HepG2 (cell line): Measurements from ENCODE around the gene VPS25. TPM values are rescaled to one million over a fixed set of nuclear protein-coding genes. Genes with fewer than 3 reads are reported as not detected.
A peak's percentile ranks its signal among the peaks of the same experiment; 100 is the strongest.

ENCODE experiments used
- AFF4 ChIP-seq: sonication (generic); formaldehyde crosslinking; IDR thresholded peaks from 2 replicates; pipeline ENCODE4 v1.4.0; 2020; ENCODE audit warnings: missing genetic modification reagents
- CBX5 ChIP-seq: sonication (generic); formaldehyde crosslinking; IDR thresholded peaks from 2 replicates; pipeline ENCODE4 v1.4.0; 2020; ENCODE audit warnings: missing genetic modification reagents, borderline replicate concordance
- CREB1 ChIP-seq, 2 experiments: fragments of 450-650 bp in 1 of 2; IDR thresholded peaks; 2 replicates each; pipeline ENCODE4 v1.6.1; 2016 to 2017; ENCODE audit warnings: control low read depth in 1 of 2, mild to moderate bottlenecking in 1 of 2, missing compliant biosample characterization in 1 of 2, missing genetic modification characterization in 1 of 2
- ELF3 ChIP-seq: IDR thresholded peaks from 2 replicates; pipeline ENCODE4 v1.6.1; 2016; ENCODE audit warnings: missing genetic modification reagents, missing compliant biosample characterization
- GABPA ChIP-seq, 2 experiments: IDR thresholded peaks; 2 replicates each; pipeline ENCODE4 v1.6.1; 2011 to 2016; ENCODE audit warnings: low read depth in 2 of 2, low read length in 1 of 2, missing biosample characterization in 1 of 2, missing genetic modification characterization in 1 of 2
- HINFP ChIP-seq: sonication (generic); formaldehyde crosslinking; IDR thresholded peaks from 2 replicates; pipeline ENCODE4 v1.4.0; 2020; ENCODE audit warnings: low read depth, mild to moderate bottlenecking, missing genetic modification reagents
- KLF11 ChIP-seq: IDR thresholded peaks from 2 replicates; pipeline ENCODE4 v1.6.1; 2016; ENCODE audit warnings: missing compliant biosample characterization
- MAFF ChIP-seq: IDR thresholded peaks from 2 replicates; pipeline ENCODE4 v1.6.1; 2011; ENCODE audit warnings: low read depth, low read length, improper control_type of control experiment
- MAZ ChIP-seq, 2 experiments: sonication (generic) in 1 of 2; formaldehyde crosslinking in 1 of 2; IDR thresholded peaks; 2 replicates each; pipeline versions ENCODE4 v1.5.0 to v1.6.1; 2012 to 2020; ENCODE audit warnings: low read depth in 2 of 2, mild to moderate bottlenecking in 2 of 2, borderline replicate concordance in 1 of 2, improper control_type of control experiment in 1 of 2, low read length in 1 of 2, missing genetic modification reagents in 1 of 2, moderate library complexity in 1 of 2
- TAF1 ChIP-seq: sonication (generic); formaldehyde crosslinking; IDR thresholded peaks from 2 replicates; pipeline ENCODE4 v1.4.0; 2020; ENCODE audit warnings: missing genetic modification reagents
- TBX3 ChIP-seq: fragments of 450-650 bp; IDR thresholded peaks from 2 replicates; pipeline ENCODE4 v1.6.1; 2017; ENCODE audit warnings: antibody characterized with exemption, mild to moderate bottlenecking, inconsistent platforms, borderline replicate concordance
- THRA ChIP-seq: sonication (generic); formaldehyde crosslinking; IDR thresholded peaks from 2 replicates; pipeline ENCODE4 v1.4.0; 2020; ENCODE audit warnings: missing genetic modification reagents, borderline replicate concordance
- ZFP1 ChIP-seq: IDR thresholded peaks from 2 replicates; pipeline ENCODE4 v1.6.1; 2016
- ZKSCAN5 ChIP-seq: sonication (generic); formaldehyde crosslinking; IDR thresholded peaks from 2 replicates; pipeline ENCODE4 v1.5.1; 2020; ENCODE audit warnings: mild to moderate bottlenecking, missing genetic modification reagents
- ZNF205 ChIP-seq: IDR thresholded peaks from 2 replicates; pipeline ENCODE4 v1.6.1; 2018; ENCODE audit warnings: missing biosample characterization, missing genetic modification reagents
- ZNF567 ChIP-seq: sonication (generic); formaldehyde crosslinking; IDR thresholded peaks from 2 replicates; pipeline ENCODE4 v1.8.1; 2023; ENCODE audit warnings: mild to moderate bottlenecking, missing genetic modification reagents, borderline replicate concordance
- ZNF597 ChIP-seq: sonication (generic); formaldehyde crosslinking; IDR thresholded peaks from 2 replicates; pipeline ENCODE4 v1.5.0; 2020; ENCODE audit warnings: missing genetic modification reagents
- polyA plus RNA-seq, 8 experiments: library from polyadenylated mRNA; depleted of rRNA in 3 of 8; stranded (reverse) in 7 of 8; unstranded in 1 of 8; fragments of >200 nt; fragmentation: Illumina TruSeq in 4 of 8; extraction: Trizol in 4 of 8; gene quantifications; 2 replicates each; pipeline versions ENCODE4 v1.2.1 to v1.2.3, GENCODE V29; 2011 to 2016; ENCODE audit warnings: low read depth in 4 of 8, missing spikeins in 1 of 8, mixed read lengths in 1 of 8; ENCODE audit not compliant: insufficient read depth in 1 of 8
- total RNA-seq, 5 experiments: library from RNA; depleted of rRNA; stranded (reverse); fragments of >200 nt; fragmentation: Illumina TruSeq; extraction: Trizol; gene quantifications; 2 replicates each; pipeline ENCODE4 v1.2.3, GENCODE V29; 2016; ENCODE audit warnings: low read depth in 1 of 5

Gene VPS25
- total and polyA plus RNA-seq, 2 of the 13 experiments (the other 11 are each of a cell fraction or from before 2014, with no cell fraction given) = 161 to 249 TPM

- TF ChIP-seq ZNF597 (CRISPR knock-in tag) (no peak), MAFF (no peak), TBX3 (no peak), AFF4 (CRISPR knock-in tag) (no peak), ZNF567 (peak; percentile 69; the same call in 1 of the 2 replicates), TAF1 (peak; percentile 56; the same call in 1 of the 2 replicates), HINFP (CRISPR knock-in tag) (0 out of 2 replicates have a peak, but pooled peaks have one; percentile 61), ZFP1 (CRISPR knock-in tag) (no peak), THRA (CRISPR knock-in tag) (peak; percentile 62), KLF11 (CRISPR knock-in tag) (peak; percentile 76; the same call in 1 of the 2 replicates), CBX5 (CRISPR knock-in tag) (peak; percentile 81; the same call in 1 of the 2 replicates), CREB1 (IDR thresholded peaks at IDR 0.05) (no peak), CREB1 (CRISPR knock-in tag; IDR thresholded peaks at IDR 0.05) (peak; percentile 45; the same call in 1 of the 2 replicates), ELF3 (peak; percentile 55), ZKSCAN5 (CRISPR knock-in tag) (no peak), GABPA (IDR thresholded peaks at IDR 0.05; ENCODE audit: low read depth, low read length) (no peak), GABPA (CRISPR knock-in tag; IDR thresholded peaks at IDR 0.05; ENCODE audit: low read depth) (peak; percentile 14; the same call in 1 of the 2 replicates), ZNF205 (CRISPR knock-in tag) (peak; percentile 20; the same call in 1 of the 2 replicates), MAZ (IDR thresholded peaks at IDR 0.05; ENCODE audit: borderline replicate concordance, low read depth, low read length) (no peak), MAZ (CRISPR knock-in tag; IDR thresholded peaks at IDR 0.05; ENCODE audit: low read depth) (0 out of 2 replicates have a peak, but pooled peaks have one; percentile 43)
Measured at GRCh38 chr17:42797067-42798007, 24.1 kb downstream of the VPS25 start (continued).
